Neural cell (in vitro differentiated cells): Measurements from ENCODE around the gene TBC1D14. TPM values are rescaled to one million over a fixed set of nuclear protein-coding genes. Genes with fewer than 3 reads are reported as not detected.

Experiments used
- H2AFZ ChIP-seq: fragments of 200-600, 300-800 bp; sonication (generic), shearing (Covaris generic); 2 replicates; pipeline ENCODE4 v1.6.0; 2014; ENCODE audit warnings: low read depth, mild to moderate bottlenecking, antibody characterized with exemption, low read length, moderate library complexity
- H3F3A ChIP-seq: fragments of 200-600 bp; shearing (Covaris generic); 2 replicates; pipeline ENCODE4 v1.6.1; 2016; ENCODE audit warnings: mild to moderate bottlenecking, moderate library complexity, mixed read lengths, antibody characterized with exemption, low read length; ENCODE audit not compliant: insufficient read depth, poor library complexity, severe bottlenecking
- H3K27ac ChIP-seq: fragments of 200-600, 300-800 bp; sonication (generic), shearing (Covaris generic); 2 replicates; pipeline ENCODE4 v1.5.1; 2014; ENCODE audit warnings: mild to moderate bottlenecking, low read length, moderate library complexity
- H3K27me3 ChIP-seq: fragments of 300-800, 200-600 bp; sonication (generic), shearing (Covaris generic); 2 replicates; pipeline ENCODE4 v1.6.0; 2014; ENCODE audit warnings: mild to moderate bottlenecking, low read depth, low read length, moderate library complexity; ENCODE audit not compliant: insufficient read depth
- H3K36me3 ChIP-seq: fragments of 300-800, 200-600 bp; sonication (generic), shearing (Covaris generic); 2 replicates; pipeline ENCODE4 v1.5.1; 2014; ENCODE audit warnings: mild to moderate bottlenecking, antibody characterized with exemption, low read length, moderate library complexity; ENCODE audit not compliant: insufficient read depth
- H3K4me2 ChIP-seq: fragments of 300-800, 200-600 bp; sonication (generic), shearing (Covaris generic); 2 replicates; pipeline ENCODE4 v1.6.0; 2014; ENCODE audit warnings: mild to moderate bottlenecking, low read length
- H3K4me3 ChIP-seq: fragments of 300-800, 200-600 bp; sonication (generic), shearing (Covaris generic); 2 replicates; pipeline ENCODE4 v1.5.1; 2014; ENCODE audit warnings: mild to moderate bottlenecking, low read length, moderate library complexity
- H3K79me2 ChIP-seq: fragments of 200-600 bp; shearing (Covaris generic); replicated peaks from 2 replicates; pipeline ENCODE4 v1.6.0; 2014; ENCODE audit warnings: mild to moderate bottlenecking, low read length, moderate library complexity; ENCODE audit not compliant: insufficient read depth
- H3K9ac ChIP-seq: fragments of 300-800, 200-600 bp; sonication (generic), shearing (Covaris generic); 2 replicates; pipeline ENCODE4 v1.6.1; 2016; ENCODE audit warnings: mild to moderate bottlenecking, low read length, mixed read lengths
- H3K9me2 ChIP-seq: fragments of 200-600 bp; shearing (Covaris generic); 2 replicates; pipeline ENCODE4 v1.6.1; 2016; ENCODE audit warnings: mild to moderate bottlenecking, low read length, mixed read lengths; ENCODE audit not compliant: insufficient read depth
- H3K9me3 ChIP-seq: fragments of 200-600, 300-800 bp; sonication (generic), shearing (Covaris generic); 2 replicates; pipeline ENCODE4 v1.6.1; 2016; ENCODE audit warnings: mild to moderate bottlenecking, mixed run types, low read length, moderate library complexity, mixed read lengths
- H4K20me1 ChIP-seq: fragments of 200-600 bp; shearing (Covaris generic); 2 replicates; pipeline ENCODE4 v1.6.1; 2016; ENCODE audit warnings: mild to moderate bottlenecking, mixed run types; ENCODE audit not compliant: insufficient read depth
- CTCF ChIP-seq: fragments of 450-650 bp; IDR thresholded peaks from 2 replicates; pipeline ENCODE4 v1.5.1; 2014; ENCODE audit warnings: antibody characterized with exemption, mild to moderate bottlenecking, moderate library complexity; ENCODE audit not compliant: poor library complexity, severe bottlenecking
- EP300 ChIP-seq: fragments of 450-650 bp; conservative IDR thresholded peaks from 2 replicates; pipeline ENCODE4 v1.6.1; 2014; ENCODE audit warnings: antibody characterized with exemption, mild to moderate bottlenecking, moderate library complexity; ENCODE audit not compliant: poor library complexity, severe bottlenecking
- EZH2 ChIP-seq: fragments of 200-600, 300-800 bp; shearing (Covaris generic), sonication (generic); IDR thresholded peaks from 2 replicates; pipeline ENCODE4 v1.6.1; 2014; ENCODE audit warnings: antibody characterized with exemption, low read length, borderline replicate concordance, mild to moderate bottlenecking; ENCODE audit not compliant: insufficient read depth, poor library complexity, severe bottlenecking
- MXI1 ChIP-seq: fragments of 450-650 bp; conservative IDR thresholded peaks from 2 replicates; pipeline ENCODE4 v1.6.1; 2014; ENCODE audit warnings: antibody characterized with exemption, mild to moderate bottlenecking; ENCODE audit not compliant: poor library complexity, severe bottlenecking
- POLR2AphosphoS5 ChIP-seq: IDR thresholded peaks from 2 replicates; pipeline ENCODE4 v1.6.1; 2012
- RAD21 ChIP-seq: fragments of 450-650 bp; conservative IDR thresholded peaks from 2 replicates; pipeline ENCODE4 v1.6.1; 2014; ENCODE audit warnings: antibody characterized with exemption, mild to moderate bottlenecking, moderate library complexity
- SMC3 ChIP-seq: fragments of 450-650 bp; conservative IDR thresholded peaks from 2 replicates; pipeline ENCODE4 v1.6.1; 2014; ENCODE audit warnings: antibody characterized with exemption, mild to moderate bottlenecking, moderate library complexity; ENCODE audit not compliant: poor library complexity
- TAF1 ChIP-seq: IDR thresholded peaks from 2 replicates; pipeline ENCODE4 v1.6.1; 2012; ENCODE audit warnings: low read depth
- polyA plus RNA-seq: library from polyadenylated mRNA; depleted of rRNA; stranded (reverse); fragments of >200 nt; gene quantifications from 2 replicates; pipeline ENCODE4 v1.2.3, GENCODE V29; 2014
- TF ChIP-seq, protein P1 (sequence below): IDR thresholded peaks from 2 replicates; pipeline ENCODE4 v1.6.1; 2012; ENCODE audit warnings: borderline replicate concordance

Gene TBC1D14
- polyA plus RNA-seq, 1 donor from 2014 or later = 125 TPM

DNA sequence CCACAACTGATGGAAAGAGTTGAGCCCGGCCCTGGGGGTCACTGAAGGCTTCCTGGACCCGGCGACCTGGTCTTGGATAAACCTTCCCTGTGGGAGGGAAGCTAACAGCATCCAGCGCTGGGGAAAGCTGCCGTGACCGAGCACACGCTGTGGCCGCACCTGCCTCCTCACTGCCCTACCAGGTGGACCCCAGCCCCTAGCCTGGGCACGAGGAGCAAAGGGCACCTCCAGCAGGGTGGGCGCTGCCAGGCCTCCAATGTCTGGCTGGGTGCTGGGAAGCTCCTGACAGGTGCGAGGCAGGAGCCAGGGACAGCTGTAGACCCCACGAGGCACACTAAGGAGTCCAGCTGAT, 141.5 kb downstream of the TBC1D14 start:
- Histone ChIP-seq H3K4me2 (no peak overlapping the region), H3K9me3 (no peaks in the 10 kb centered on the region), H3K36me3 (peaks cover 9% of the 10 kb centered on the region), H3K27ac (no peak overlapping the region), H3K4me3 (no peak overlapping the region), H3K9ac (no peak overlapping the region), H3K27me3 (no peaks in the 10 kb centered on the region), H3K9me2 (no peaks in the 10 kb centered on the region), H2AFZ (no peak overlapping the region), H4K20me1 (no peaks in the 10 kb centered on the region), H3K79me2 (peaks cover 20% of the 10 kb centered on the region), H3F3A (no peaks in the 10 kb centered on the region)
- TF ChIP-seq MXI1 = no peak
- TF ChIP-seq, protein P1, sequence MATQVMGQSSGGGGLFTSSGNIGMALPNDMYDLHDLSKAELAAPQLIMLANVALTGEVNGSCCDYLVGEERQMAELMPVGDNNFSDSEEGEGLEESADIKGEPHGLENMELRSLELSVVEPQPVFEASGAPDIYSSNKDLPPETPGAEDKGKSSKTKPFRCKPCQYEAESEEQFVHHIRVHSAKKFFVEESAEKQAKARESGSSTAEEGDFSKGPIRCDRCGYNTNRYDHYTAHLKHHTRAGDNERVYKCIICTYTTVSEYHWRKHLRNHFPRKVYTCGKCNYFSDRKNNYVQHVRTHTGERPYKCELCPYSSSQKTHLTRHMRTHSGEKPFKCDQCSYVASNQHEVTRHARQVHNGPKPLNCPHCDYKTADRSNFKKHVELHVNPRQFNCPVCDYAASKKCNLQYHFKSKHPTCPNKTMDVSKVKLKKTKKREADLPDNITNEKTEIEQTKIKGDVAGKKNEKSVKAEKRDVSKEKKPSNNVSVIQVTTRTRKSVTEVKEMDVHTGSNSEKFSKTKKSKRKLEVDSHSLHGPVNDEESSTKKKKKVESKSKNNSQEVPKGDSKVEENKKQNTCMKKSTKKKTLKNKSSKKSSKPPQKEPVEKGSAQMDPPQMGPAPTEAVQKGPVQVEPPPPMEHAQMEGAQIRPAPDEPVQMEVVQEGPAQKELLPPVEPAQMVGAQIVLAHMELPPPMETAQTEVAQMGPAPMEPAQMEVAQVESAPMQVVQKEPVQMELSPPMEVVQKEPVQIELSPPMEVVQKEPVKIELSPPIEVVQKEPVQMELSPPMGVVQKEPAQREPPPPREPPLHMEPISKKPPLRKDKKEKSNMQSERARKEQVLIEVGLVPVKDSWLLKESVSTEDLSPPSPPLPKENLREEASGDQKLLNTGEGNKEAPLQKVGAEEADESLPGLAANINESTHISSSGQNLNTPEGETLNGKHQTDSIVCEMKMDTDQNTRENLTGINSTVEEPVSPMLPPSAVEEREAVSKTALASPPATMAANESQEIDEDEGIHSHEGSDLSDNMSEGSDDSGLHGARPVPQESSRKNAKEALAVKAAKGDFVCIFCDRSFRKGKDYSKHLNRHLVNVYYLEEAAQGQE = no peak
- no peak for TF ChIP-seq CTCF
- no peak for TF ChIP-seq POLR2AphosphoS5
- no peak for TF ChIP-seq SMC3
- TF ChIP-seq EP300 = no peak
- TF ChIP-seq TAF1 = no peak
- TF ChIP-seq RAD21 = no peak
- no peak for TF ChIP-seq EZH2

GRCh38 chr4:7051905-7052304, 142.3 kb downstream of the TBC1D14 start:
- no peaks in the 10 kb centered on the region for H3K27me3 ChIP-seq
- H4K20me1 ChIP-seq = no peaks in the 10 kb centered on the region
- H2AFZ ChIP-seq = no peak overlapping the region
- H3K9ac ChIP-seq = no peak overlapping the region
- H3K9me2 ChIP-seq = no peaks in the 10 kb centered on the region
- H3K79me2 ChIP-seq = peaks cover 12% of the 10 kb centered on the region
- no peak overlapping the region for H3K4me2 ChIP-seq
- H3K27ac ChIP-seq = no peak overlapping the region
- no peaks in the 10 kb centered on the region for H3K9me3 ChIP-seq
- no peaks in the 10 kb centered on the region for H3F3A ChIP-seq
- H3K4me3 ChIP-seq = no peak overlapping the region
- H3K36me3 ChIP-seq = peaks cover 11% of the 10 kb centered on the region
- no peak for TF ChIP-seq SMC3
- TF ChIP-seq RAD21 = no peak
- no peak for TF ChIP-seq TAF1
- TF ChIP-seq EZH2 = no peak
- no peak for TF ChIP-seq MXI1

DNA sequence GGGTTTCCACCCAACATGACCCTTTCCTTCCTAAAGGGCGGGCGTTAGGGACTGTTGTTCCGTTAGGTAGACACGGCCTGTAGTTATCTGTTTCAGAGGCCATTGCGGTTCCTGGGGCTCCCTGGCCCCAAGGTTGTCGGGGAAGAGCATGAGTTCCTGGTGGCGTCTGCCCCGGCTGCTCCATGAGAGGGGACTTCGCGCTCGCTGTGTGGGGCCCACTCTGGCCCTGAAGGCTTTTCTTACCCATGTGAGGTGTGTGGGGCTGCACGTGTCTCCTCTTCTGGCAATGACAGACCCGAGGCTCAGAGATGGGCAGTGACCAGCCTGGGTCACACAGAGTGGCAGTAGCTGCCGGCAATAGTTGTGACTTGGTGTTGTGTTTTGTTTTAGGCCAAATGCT, 142.7 kb downstream of the TBC1D14 start:
- TF ChIP-seq MXI1 = no peak
- TF ChIP-seq, protein P1 = no peak
- no peak for TF ChIP-seq EZH2
- TF ChIP-seq SMC3 = no peak
- TF ChIP-seq EP300 = no peak
- TF ChIP-seq TAF1 = no peak
- no peak for TF ChIP-seq CTCF
- TF ChIP-seq POLR2AphosphoS5 = no peak
- TF ChIP-seq RAD21 = no peak
- no peak overlapping the region for H2AFZ ChIP-seq
- no peaks in the 10 kb centered on the region for H3K9me3 ChIP-seq
- no peak overlapping the region for H3K4me2 ChIP-seq
- no peaks in the 10 kb centered on the region for H3K9me2 ChIP-seq
- H3K36me3 ChIP-seq = peaks cover 11% of the 10 kb centered on the region
- no peak overlapping the region for H3K27ac ChIP-seq
- no peaks in the 10 kb centered on the region for H4K20me1 ChIP-seq
- H3K79me2 ChIP-seq = peaks cover 8% of the 10 kb centered on the region
- no peak overlapping the region for H3K4me3 ChIP-seq
- no peaks in the 10 kb centered on the region for H3F3A ChIP-seq
- H3K27me3 ChIP-seq = no peaks in the 10 kb centered on the region
- H3K9ac ChIP-seq = no peak overlapping the region
